ENCODE measurements around the gene MAML2. TPM values are rescaled to one million over a fixed set of nuclear protein-coding genes. Genes with fewer than 3 reads are reported as not detected.

Gene MAML2
- total RNA-seq, 1 experiment from 2014 or later: 2.7 TPM

- Histone ChIP-seq H2BK15ac (ENCODE audit: low read depth, low read length) (no peak overlapping the region), H3K9ac (ENCODE audit: extremely low read depth, insufficient read length, low read length) (no peak overlapping the region), H2BK120ac (ENCODE audit: low read depth, low read length, poor library complexity, severe bottlenecking) (no peak overlapping the region), H3K27ac (ENCODE audit: insufficient read length, low read depth, low read length) (no peak overlapping the region), H3K9me3 (ENCODE audit: control insufficient read depth, low read depth, low read length) (no peaks in the 10 kb centered on the region), H3K4me2 (ENCODE audit: insufficient read depth, insufficient read length, low read length) (no peak overlapping the region), H4K20me1 (ENCODE audit: control insufficient read depth, insufficient read depth, insufficient read length) (no peaks in the 10 kb centered on the region), H3K4me1 (ENCODE audit: insufficient read depth, low read length) (no peaks in the 10 kb centered on the region; the same call in 1 of the 2 replicates), H2BK5ac (ENCODE audit: insufficient read length, low read length) (no peak overlapping the region), H4K91ac (ENCODE audit: insufficient read length, low read depth, low read length) (no peak overlapping the region), H4K8ac (replicated peaks; ENCODE audit: insufficient read length, low read depth, low read length) (no peak overlapping the region), H3K23ac (ENCODE audit: insufficient read length, low read depth, low read length) (no peak overlapping the region), H3K56ac (ENCODE audit: insufficient read length, low read depth, low read length) (no peak overlapping the region), H3K4ac (ENCODE audit: low read depth, low read length) (no peak overlapping the region), H3K79me2 (ENCODE audit: insufficient read depth, low read length) (no peaks in the 10 kb centered on the region), H3T11ph (ENCODE audit: low read length) (no peak overlapping the region), H3K18ac (ENCODE audit: insufficient read length, low read depth, low read length) (no peak overlapping the region), H2AFZ (ENCODE audit: low read length) (no peak overlapping the region), H4K5ac (ENCODE audit: insufficient read length, low read depth, low read length) (no peak overlapping the region), H2AK5ac (ENCODE audit: insufficient read length, low read length) (no peak overlapping the region), H3K79me1 (ENCODE audit: insufficient read depth, low read depth, low read length, poor library complexity, severe bottlenecking) (no peaks in the 10 kb centered on the region), H2BK12ac (ENCODE audit: insufficient read length, low read depth, low read length) (no peak overlapping the region), H3K27me3 (ENCODE audit: insufficient read depth, low read length) (no peaks in the 10 kb centered on the region), H2BK20ac (ENCODE audit: low read depth, low read length, poor library complexity, severe bottlenecking) (no peak overlapping the region), H3K14ac (ENCODE audit: insufficient read depth, low read length) (no peak overlapping the region), H3K23me2 (ENCODE audit: insufficient read length, low read depth, low read length, poor library complexity, severe bottlenecking) (no peaks in the 10 kb centered on the region)
- Mint-ChIP-seq H3K9me3 (no peaks in the 10 kb centered on the region), H3K27ac (no peak overlapping the region), H3K4me3 (no peak overlapping the region), H3K4me1 (no peaks in the 10 kb centered on the region; a peak in 1 of 4 replicates), H3K27me3 (ENCODE audit: low read depth) (no peaks in the 10 kb centered on the region), H3K36me3 (ENCODE audit: insufficient read depth in 1 of 3, low read depth in 3 of 3) (peaks cover 0 to 8% (median 0%) of the 10 kb centered on the region in 3 experiments; a peak in 2 of 7 replicates)
- no CpG with 5 or more reads among the region's 2 CpGs for WGBS (ENCODE audit: extremely low coverage, insufficient read length, low lambda C conversion rate)
- no peak for TF ChIP-seq CTCF (conservative IDR thresholded peaks at IDR 0.05)
- no peak for DNase-seq
Observed at GRCh38 chr11:96361778-96362177, 18.8 kb upstream of the MAML2 start.
